Liver (tissue), 3 donors: ENCODE results near the gene MOK.

Source experiments
- EGR1 ChIP-seq, 2 donors: IDR thresholded peaks; 2 replicates each; pipeline ENCODE4 v1.6.1; 2016 to 2018; ENCODE audit warnings: antibody characterized with exemption in 2 of 2, low read depth in 2 of 2
- FOXA1 ChIP-seq: IDR thresholded peaks from 2 replicates; pipeline ENCODE4 v1.6.1; 2016; ENCODE audit warnings: antibody characterized with exemption
- GABPA ChIP-seq, 2 donors: IDR thresholded peaks in 1 of 2; conservative IDR thresholded peaks in 1 of 2; 2 replicates each; pipeline ENCODE4 v1.6.1; 2016; ENCODE audit warnings: antibody characterized with exemption in 2 of 2, mild to moderate bottlenecking in 1 of 2, moderate library complexity in 1 of 2
- MAX ChIP-seq: IDR thresholded peaks from 2 replicates; pipeline ENCODE4 v1.6.1; 2016; ENCODE audit warnings: antibody characterized with exemption
- NR2F2 ChIP-seq: IDR thresholded peaks from 2 replicates; pipeline ENCODE4 v1.6.1; 2016; ENCODE audit warnings: antibody characterized with exemption
- RAD21 ChIP-seq, 2 donors: IDR thresholded peaks; 2 replicates each; pipeline ENCODE4 v1.6.1; 2016; ENCODE audit warnings: antibody characterized with exemption in 2 of 2, mild to moderate bottlenecking in 2 of 2
- REST ChIP-seq: IDR thresholded peaks from 2 replicates; pipeline ENCODE4 v1.6.1; 2016; ENCODE audit warnings: antibody characterized with exemption, mild to moderate bottlenecking
- SP1 ChIP-seq: IDR thresholded peaks from 2 replicates; pipeline ENCODE4 v1.6.1; 2018; ENCODE audit warnings: antibody characterized with exemption, mild to moderate bottlenecking
- TAF1 ChIP-seq: conservative IDR thresholded peaks from 2 replicates; pipeline ENCODE4 v1.6.1; 2016; ENCODE audit warnings: antibody characterized with exemption, mild to moderate bottlenecking
- YY1 ChIP-seq: IDR thresholded peaks from 2 replicates; pipeline ENCODE4 v1.6.1; 2016; ENCODE audit warnings: antibody characterized with exemption, mild to moderate bottlenecking
- TF ChIP-seq, protein P1 (sequence below): fragments of 150-350 bp; IDR thresholded peaks from 2 replicates; pipeline ENCODE4 v1.5.1; 2017; ENCODE audit warnings: improper control_type of control experiment, low read depth, low read length; ENCODE audit not compliant: missing input control
- TF ChIP-seq, protein P2 (sequence below): IDR thresholded peaks from 2 replicates; pipeline ENCODE4 v1.6.1; 2016; ENCODE audit warnings: antibody characterized with exemption
- donor health status: healthy.
- donor health status: healthy.

DNA sequence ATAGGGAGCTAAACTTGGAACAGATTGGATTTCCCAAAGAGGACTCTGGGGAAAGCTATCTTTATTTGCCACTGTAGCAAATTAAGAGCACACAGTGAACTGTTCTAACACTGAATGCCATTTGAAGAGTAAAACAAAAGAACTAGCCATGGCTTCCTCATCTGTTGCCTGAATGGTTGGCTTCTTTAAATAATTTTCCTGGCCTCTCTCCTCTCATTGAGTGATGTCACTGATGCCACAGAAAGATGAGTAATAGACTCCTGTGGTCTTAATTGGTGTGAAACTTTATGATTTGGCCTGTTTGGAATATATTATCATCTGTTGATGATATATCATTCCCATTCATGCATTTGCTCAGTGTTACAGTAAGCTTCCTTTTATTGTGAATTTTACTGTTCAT, 122.8 kb downstream of the MOK start:
- TF ChIP-seq EGR1 (IDR thresholded peaks at IDR 0.05; ENCODE audit: low read depth in 2 of 2) (no peak), TAF1 (no peak), SP1 (no peak), RAD21 (IDR thresholded peaks at IDR 0.05) (no peak), REST (no peak), FOXA1 (no peak), GABPA (IDR thresholded peaks at IDR 0.05 in 1 of 2, conservative IDR thresholded peaks at IDR 0.05 in 1 of 2) (no peak), MAX (no peak), YY1 (no peak), NR2F2 (no peak)
- TF ChIP-seq, protein P1, sequence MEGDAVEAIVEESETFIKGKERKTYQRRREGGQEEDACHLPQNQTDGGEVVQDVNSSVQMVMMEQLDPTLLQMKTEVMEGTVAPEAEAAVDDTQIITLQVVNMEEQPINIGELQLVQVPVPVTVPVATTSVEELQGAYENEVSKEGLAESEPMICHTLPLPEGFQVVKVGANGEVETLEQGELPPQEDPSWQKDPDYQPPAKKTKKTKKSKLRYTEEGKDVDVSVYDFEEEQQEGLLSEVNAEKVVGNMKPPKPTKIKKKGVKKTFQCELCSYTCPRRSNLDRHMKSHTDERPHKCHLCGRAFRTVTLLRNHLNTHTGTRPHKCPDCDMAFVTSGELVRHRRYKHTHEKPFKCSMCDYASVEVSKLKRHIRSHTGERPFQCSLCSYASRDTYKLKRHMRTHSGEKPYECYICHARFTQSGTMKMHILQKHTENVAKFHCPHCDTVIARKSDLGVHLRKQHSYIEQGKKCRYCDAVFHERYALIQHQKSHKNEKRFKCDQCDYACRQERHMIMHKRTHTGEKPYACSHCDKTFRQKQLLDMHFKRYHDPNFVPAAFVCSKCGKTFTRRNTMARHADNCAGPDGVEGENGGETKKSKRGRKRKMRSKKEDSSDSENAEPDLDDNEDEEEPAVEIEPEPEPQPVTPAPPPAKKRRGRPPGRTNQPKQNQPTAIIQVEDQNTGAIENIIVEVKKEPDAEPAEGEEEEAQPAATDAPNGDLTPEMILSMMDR = no peak
- TF ChIP-seq, protein P2, sequence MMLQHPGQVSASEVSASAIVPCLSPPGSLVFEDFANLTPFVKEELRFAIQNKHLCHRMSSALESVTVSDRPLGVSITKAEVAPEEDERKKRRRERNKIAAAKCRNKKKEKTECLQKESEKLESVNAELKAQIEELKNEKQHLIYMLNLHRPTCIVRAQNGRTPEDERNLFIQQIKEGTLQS = no peak
